CD14-positive monocyte (primary cell): ENCODE results near the gene HSPA5. TPM values are rescaled to one million over a fixed set of nuclear protein-coding genes. Genes with fewer than 3 reads are reported as not detected.
"Not testable (repeated sequence)": the region's sequence is repeated elsewhere in the genome, so short reads cannot be mapped to it uniquely, and the experiment has no call there.

Source experiments
- DNase-seq, 3 donors: peaks; one replicate each; pipeline ENCODE4 v3.0.0-alpha.2; 2011 to 2022
- H2AFZ ChIP-seq: 2 replicates; pipeline ENCODE4 v1.6.0; 2012; ENCODE audit warnings: mild to moderate bottlenecking, low read depth, low read length, inconsistent platforms; ENCODE audit not compliant: insufficient read depth, poor library complexity, severe bottlenecking
- H3K27ac ChIP-seq, 2 donors: 1 replicate in 1 of 2; 2 replicates in 1 of 2; pipeline ENCODE4 v1.5.1; 2012 to 2013; ENCODE audit warnings: low read length in 2 of 2, control low read depth in 1 of 2, inconsistent platforms in 1 of 2, low read depth in 1 of 2, mild to moderate bottlenecking in 1 of 2
- H3K27me3 ChIP-seq, 2 donors: one replicate each; pipeline versions ENCODE4 v1.6.0 to v1.6.1; 2011 to 2013; ENCODE audit warnings: low read length in 2 of 2; ENCODE audit not compliant: control insufficient read depth in 2 of 2, insufficient read depth in 2 of 2
- H3K36me3 ChIP-seq, 2 donors: replicated peaks in 1 of 2; 1 replicate in 1 of 2; 2 replicates in 1 of 2; pipeline versions ENCODE4 v1.5.1 to v1.6.1; 2012 to 2013; ENCODE audit warnings: low read length in 2 of 2, control low read depth in 1 of 2, inconsistent platforms in 1 of 2, mild to moderate bottlenecking in 1 of 2; ENCODE audit not compliant: insufficient read depth in 2 of 2, control insufficient read depth in 1 of 2
- H3K4me1 ChIP-seq, 2 donors: 1 replicate in 1 of 2; 2 replicates in 1 of 2; pipeline versions ENCODE4 v1.5.1 to v1.6.1; 2012 to 2013; ENCODE audit warnings: low read length in 2 of 2, control low read depth in 1 of 2, inconsistent platforms in 1 of 2, mild to moderate bottlenecking in 1 of 2, moderate library complexity in 1 of 2; ENCODE audit not compliant: insufficient read depth in 2 of 2, control insufficient read depth in 1 of 2
- H3K4me2 ChIP-seq: replicated peaks from 2 replicates; pipeline ENCODE3; 2012; ENCODE audit warnings: low read length, moderate library complexity, mild to moderate bottlenecking; ENCODE audit not compliant: poor library complexity, severe bottlenecking; ENCODE audit errors: extremely low read depth
- H3K4me3 ChIP-seq, 3 experiments: fragments of 200-600 bp in 1 of 3; sonication (generic) in 1 of 3; replicated peaks in 1 of 3; 1 replicate in 2 of 3; 2 replicates in 1 of 3; pipeline ENCODE4 v1.5.1; 2011 to 2013; ENCODE audit warnings: low read length in 3 of 3, mild to moderate bottlenecking in 3 of 3, control low read depth in 2 of 3, low read depth in 2 of 3, inconsistent platforms in 1 of 3, moderate library complexity in 1 of 3
- H3K79me2 ChIP-seq: 2 replicates; pipeline ENCODE4 v1.6.0; 2012; ENCODE audit warnings: mild to moderate bottlenecking, control low read depth, inconsistent platforms, low read length, moderate library complexity; ENCODE audit not compliant: insufficient read depth
- H3K9ac ChIP-seq: 2 replicates; pipeline ENCODE4 v1.6.0; 2017; ENCODE audit warnings: low read length, mild to moderate bottlenecking; ENCODE audit not compliant: insufficient read depth, poor library complexity, severe bottlenecking
- H3K9me3 ChIP-seq, 2 donors: replicated peaks in 1 of 2; 1 replicate in 1 of 2; 2 replicates in 1 of 2; pipeline versions ENCODE4 v1.5.1 to v1.6.1; 2012 to 2013; ENCODE audit warnings: low read length in 2 of 2, control low read depth in 1 of 2; ENCODE audit not compliant: control insufficient read depth in 1 of 2, insufficient read depth in 1 of 2
- H4K20me1 ChIP-seq: 2 replicates; pipeline ENCODE4 v1.6.0; 2012; ENCODE audit warnings: mild to moderate bottlenecking, low read length, control low read depth, moderate library complexity; ENCODE audit not compliant: insufficient read depth
- H3K27ac Mint-ChIP-seq, 7 donors: one replicate each; pipeline ENCODE4 v1.8.0; 2020; ENCODE audit warnings: mild to moderate bottlenecking in 7 of 7, mixed read lengths in 7 of 7, moderate library complexity in 6 of 7, inconsistent platforms in 2 of 7
- H3K27me3 Mint-ChIP-seq, 3 donors: one replicate each; pipeline ENCODE4 v1.8.0; 2021 to 2022; ENCODE audit warnings: low read depth in 3 of 3, mild to moderate bottlenecking in 3 of 3, mixed read lengths in 3 of 3, moderate library complexity in 3 of 3, inconsistent platforms in 1 of 3
- H3K36me3 Mint-ChIP-seq, 2 donors: one replicate each; pipeline ENCODE4 v1.8.0; 2020; ENCODE audit warnings: mixed read lengths in 2 of 2, inconsistent platforms in 1 of 2, mild to moderate bottlenecking in 1 of 2
- H3K4me1 Mint-ChIP-seq: one replicate; pipeline ENCODE4 v1.8.0; 2020; ENCODE audit warnings: mild to moderate bottlenecking, mixed read lengths
- H3K4me3 Mint-ChIP-seq, 2 donors: one replicate each; pipeline ENCODE4 v1.8.0; 2020; ENCODE audit warnings: mild to moderate bottlenecking in 2 of 2, mixed read lengths in 2 of 2, moderate library complexity in 1 of 2
- H3K9me3 Mint-ChIP-seq, 7 donors: one replicate each; pipeline ENCODE4 v1.8.0; 2020 to 2022; ENCODE audit warnings: mixed read lengths in 7 of 7, mild to moderate bottlenecking in 6 of 7, moderate library complexity in 6 of 7, inconsistent platforms in 2 of 7
- WGBS: methylation state at CpG from one replicate; pipeline ENCODE4 v1.1.5; 2013; ENCODE audit warnings: missing lambda C conversion rate; ENCODE audit not compliant: insufficient coverage; 5-methylcytosine and 5-hydroxymethylcytosine counted together
- intact Hi-C, 2 donors: fragments of 100-400 bp; cut with micrococcal nuclease; formaldehyde crosslinking; loops; one replicate each; pipeline versions ENCODE4 v1.15.0 to v1.15.1; 2023
- polyA plus RNA-seq, 3 donors: library from polyadenylated mRNA; depleted of rRNA in 1 of 3; unstranded in 2 of 3; stranded (reverse) in 1 of 3; fragments of 300-500 nt in 2 of 3; fragments of >200 nt in 1 of 3; fragmentation: Illumina TruSeq in 2 of 3; gene quantifications; 1 replicate in 2 of 3; 2 replicates in 1 of 3; pipeline ENCODE4 v1.2.3, GENCODE V29; 2012 to 2021
- TF ChIP-seq, protein P1 (sequence below): fragments of 200-600 bp; IDR thresholded peaks from one replicate; pipeline ENCODE4 v1.8.0; 2022; ENCODE audit warnings: antibody characterized with exemption, mild to moderate bottlenecking

HSPA5 gene
- polyA plus RNA-seq, 3 donors = 105 to 238 (median 156) TPM

DNA sequence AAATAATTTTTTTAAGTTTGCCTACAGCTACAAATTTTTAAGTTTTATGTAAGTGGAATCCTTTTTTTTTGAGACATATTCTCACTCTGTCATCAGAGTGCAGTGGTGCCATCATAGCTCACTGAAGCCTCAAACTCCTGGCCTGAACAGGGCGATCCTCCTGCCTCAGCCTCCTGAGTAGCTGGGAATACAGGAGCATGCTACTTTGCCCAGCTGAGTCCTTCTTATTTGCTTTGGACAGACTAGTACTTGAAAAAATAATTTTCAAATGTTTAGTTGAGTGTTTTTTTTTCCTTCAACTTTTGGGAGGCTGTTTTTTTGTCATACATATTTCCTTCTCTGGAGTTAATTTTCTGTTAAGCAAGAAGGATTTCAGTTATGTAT, 27.9 kb upstream of the HSPA5 start:
- H4K20me1 ChIP-seq = peaks cover 86% of the 10 kb centered on the region
- no peaks in the 10 kb centered on the region for H3K27me3 Mint-ChIP-seq
- TF ChIP-seq, protein P1, sequence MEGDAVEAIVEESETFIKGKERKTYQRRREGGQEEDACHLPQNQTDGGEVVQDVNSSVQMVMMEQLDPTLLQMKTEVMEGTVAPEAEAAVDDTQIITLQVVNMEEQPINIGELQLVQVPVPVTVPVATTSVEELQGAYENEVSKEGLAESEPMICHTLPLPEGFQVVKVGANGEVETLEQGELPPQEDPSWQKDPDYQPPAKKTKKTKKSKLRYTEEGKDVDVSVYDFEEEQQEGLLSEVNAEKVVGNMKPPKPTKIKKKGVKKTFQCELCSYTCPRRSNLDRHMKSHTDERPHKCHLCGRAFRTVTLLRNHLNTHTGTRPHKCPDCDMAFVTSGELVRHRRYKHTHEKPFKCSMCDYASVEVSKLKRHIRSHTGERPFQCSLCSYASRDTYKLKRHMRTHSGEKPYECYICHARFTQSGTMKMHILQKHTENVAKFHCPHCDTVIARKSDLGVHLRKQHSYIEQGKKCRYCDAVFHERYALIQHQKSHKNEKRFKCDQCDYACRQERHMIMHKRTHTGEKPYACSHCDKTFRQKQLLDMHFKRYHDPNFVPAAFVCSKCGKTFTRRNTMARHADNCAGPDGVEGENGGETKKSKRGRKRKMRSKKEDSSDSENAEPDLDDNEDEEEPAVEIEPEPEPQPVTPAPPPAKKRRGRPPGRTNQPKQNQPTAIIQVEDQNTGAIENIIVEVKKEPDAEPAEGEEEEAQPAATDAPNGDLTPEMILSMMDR = no peak
- no peak overlapping the region for H3K4me2 ChIP-seq
- H3K4me3 Mint-ChIP-seq = no peak overlapping the region
- no peak overlapping the region for H3K27ac ChIP-seq
- H3K9me3 Mint-ChIP-seq = no peaks in the 10 kb centered on the region
- H3K9me3 ChIP-seq = no peaks in the 10 kb centered on the region
- intact Hi-C loops = loop anchor here in 1 of 2 donors (10.0 kb wide), 1 partner anchor 74 kb away; no protein-coding TSS in a partner anchor
- peaks cover 3 to 19% of the 10 kb centered on the region in 2 donors for H3K36me3 ChIP-seq
- H3K4me3 ChIP-seq = no peak overlapping the region
- no peak overlapping the region for H2AFZ ChIP-seq
- H3K4me1 ChIP-seq = peaks cover 11 to 18% of the 10 kb centered on the region in 2 donors
- peaks cover 33% of the 10 kb centered on the region for H3K4me1 Mint-ChIP-seq
- peaks cover 99% of the 10 kb centered on the region for H3K79me2 ChIP-seq
- H3K27me3 ChIP-seq = no peaks in the 10 kb centered on the region
- no peak for DNase-seq
- no peak overlapping the region for H3K9ac ChIP-seq
- H3K36me3 Mint-ChIP-seq = peaks cover 27 to 62% of the 10 kb centered on the region in 2 donors
- H3K27ac Mint-ChIP-seq = no peak overlapping the region
- WGBS = 80% methylated on average over 1 of the region's 1 CpG

DNA sequence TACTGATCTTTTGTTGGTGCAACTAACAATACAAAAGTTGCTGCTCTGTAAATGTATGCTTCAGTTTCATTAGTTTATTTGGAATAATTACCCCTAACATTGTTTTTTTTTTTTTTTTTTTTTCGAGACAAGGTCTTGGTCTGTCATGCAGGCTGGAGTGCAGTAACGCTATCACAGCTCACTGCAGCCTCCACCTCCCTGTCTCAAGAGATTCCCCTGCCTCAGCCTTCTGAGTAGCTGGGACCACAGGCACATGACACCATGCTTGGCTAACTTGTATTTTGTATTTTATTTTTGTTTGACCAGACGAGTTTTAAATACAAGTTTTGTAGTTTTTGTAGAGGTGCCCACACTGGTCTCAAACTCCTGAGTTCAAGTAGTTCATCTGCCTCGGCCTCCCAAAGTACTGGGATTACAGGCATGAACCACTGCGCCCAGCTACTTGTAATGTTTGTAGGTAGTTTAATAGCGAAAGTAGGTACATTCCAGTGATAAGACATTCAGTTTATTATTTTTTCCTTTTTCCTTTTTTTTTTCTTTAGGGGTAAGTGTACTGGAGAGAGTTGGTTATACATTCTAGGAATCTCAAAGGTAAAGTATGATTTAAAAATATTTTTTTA, 27.4 kb upstream of the HSPA5 start:
- H3K4me1 ChIP-seq = peaks cover 11 to 16% of the 10 kb centered on the region in 2 donors
- H3K4me3 ChIP-seq = no peak overlapping the region
- Mint-ChIP-seq H3K9me3 (no peaks in the 10 kb centered on the region), H3K27ac (peak overlapping the region in 2 of 7 donors; percentile 55 to 70), H3K4me1 (peaks cover 36% of the 10 kb centered on the region), H3K27me3 (no peaks in the 10 kb centered on the region), H3K36me3 (peaks cover 31 to 64% of the 10 kb centered on the region in 2 donors), H3K4me3 (no peak overlapping the region)
- no peak overlapping the region for H2AFZ ChIP-seq
- peaks cover 3 to 24% of the 10 kb centered on the region in 2 donors for H3K36me3 ChIP-seq
- peaks cover 99% of the 10 kb centered on the region for H3K79me2 ChIP-seq
- no peaks in the 10 kb centered on the region for H3K9me3 ChIP-seq
- no peak overlapping the region for H3K27ac ChIP-seq
- DNase-seq = no peak
- TF ChIP-seq, protein P1 = no peak
- no CpG with 5 or more reads among the region's 6 CpGs for WGBS
- peaks cover 84% of the 10 kb centered on the region for H4K20me1 ChIP-seq
- H3K27me3 ChIP-seq = no peaks in the 10 kb centered on the region
- no peak overlapping the region for H3K9ac ChIP-seq
- intact Hi-C loops = loop anchor here in 1 of 2 donors (10.0 kb wide), 1 partner anchor 74 kb away; no protein-coding TSS in a partner anchor
- H3K4me2 ChIP-seq = no peak overlapping the region

DNA sequence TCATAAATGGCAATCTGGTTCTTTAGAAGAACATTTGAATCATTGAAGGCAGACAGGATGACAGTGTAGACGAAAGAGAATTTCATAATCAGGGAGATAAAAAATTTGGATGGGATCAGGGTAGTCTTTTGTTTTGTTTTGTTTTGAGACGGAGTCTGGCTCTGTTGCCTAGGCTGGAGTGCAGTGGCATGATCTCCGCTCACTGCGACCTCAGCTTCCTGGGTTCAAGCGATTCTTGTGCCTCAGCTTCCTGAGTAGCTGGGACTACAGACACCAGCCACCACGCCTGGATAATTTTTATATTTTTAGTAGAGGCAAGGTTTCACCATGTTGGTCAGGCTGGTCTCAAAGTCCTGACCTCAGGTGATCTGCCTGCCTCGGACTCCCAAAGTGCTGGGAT, 22.9 kb upstream of the HSPA5 start:
- H3K4me2 ChIP-seq, H3K4me3 Mint-ChIP-seq, H3K9ac ChIP-seq, DNase-seq, H3K9me3 Mint-ChIP-seq, H3K27me3 ChIP-seq, H3K27me3 Mint-ChIP-seq, H2AFZ ChIP-seq, H3K9me3 ChIP-seq, H3K4me3 ChIP-seq: not testable (repeated sequence)
- Mint-ChIP-seq H3K36me3 (peaks cover 29 to 45% of the 10 kb centered on the region in 2 donors), H3K27ac (peak overlapping the region in 4 of 7 donors; percentile 2 to 65 (median 41)), H3K4me1 (peaks cover 54% of the 10 kb centered on the region)
- Histone ChIP-seq H3K79me2 (peaks cover 80% of the 10 kb centered on the region), H4K20me1 (peaks cover 63% of the 10 kb centered on the region), H3K36me3 (peaks cover 3 to 25% of the 10 kb centered on the region in 2 donors), H3K4me1 (peaks cover 32% of the 10 kb centered on the region in 2 donors), H3K27ac (peak overlapping the region in 1 of 2 donors; percentile 26)
- intact Hi-C loops = loop anchor here (5.0 to 10.0 kb wide), 2 partner anchors 69 to 77 kb away; partner anchors contain the start of gene PPP6C (in 1 of the 2)
- WGBS = 81% methylated on average over 7 of the region's 7 CpGs
